Neuronal stem cell (in vitro differentiated cells): Measurements from ENCODE around the gene PSTPIP1.

Source experiments
- DNase-seq: peaks from one replicate; pipeline ENCODE4 v3.0.0-alpha.2; 2013; ENCODE audit warnings: low spot score
- H2AFZ ChIP-seq: one replicate; pipeline ENCODE4 v1.6.1; 2013; ENCODE audit warnings: mild to moderate bottlenecking, low read length, inconsistent platforms
- H2AK5ac ChIP-seq: 2 replicates; pipeline ENCODE4 v1.6.1; 2013; ENCODE audit warnings: low read depth, mild to moderate bottlenecking, inconsistent platforms, low read length, moderate library complexity, mixed read lengths
- H2BK120ac ChIP-seq: 2 replicates; pipeline ENCODE4 v1.6.1; 2013; ENCODE audit warnings: low read depth, mild to moderate bottlenecking, inconsistent platforms, low read length, moderate library complexity, mixed read lengths
- H2BK12ac ChIP-seq: one replicate; pipeline ENCODE4 v1.6.1; 2013; ENCODE audit warnings: low read length, inconsistent platforms
- H2BK15ac ChIP-seq: 2 replicates; pipeline ENCODE4 v1.6.1; 2013; ENCODE audit warnings: mild to moderate bottlenecking, low read length, inconsistent platforms, mixed read lengths
- H2BK5ac ChIP-seq: one replicate; pipeline ENCODE4 v1.6.1; 2013; ENCODE audit warnings: inconsistent platforms, mild to moderate bottlenecking, low read length, moderate library complexity
- H3K14ac ChIP-seq: one replicate; pipeline ENCODE4 v1.6.1; 2013; ENCODE audit warnings: low read length, inconsistent platforms
- H3K18ac ChIP-seq: 2 replicates; pipeline ENCODE4 v1.6.1; 2013; ENCODE audit warnings: low read length, inconsistent platforms
- H3K23ac ChIP-seq: 2 replicates; pipeline ENCODE4 v1.6.1; 2013; ENCODE audit warnings: low read depth, mild to moderate bottlenecking, mixed read lengths, low read length, inconsistent platforms; ENCODE audit not compliant: poor library complexity
- H3K27ac ChIP-seq: replicated peaks from 3 replicates; pipeline ENCODE4 v1.5.1; 2013; ENCODE audit warnings: low read length, inconsistent platforms
- H3K27me3 ChIP-seq, 3 experiments: 2 replicates each; pipeline ENCODE4 v1.6.1; 2013; ENCODE audit warnings: low read length in 3 of 3, mild to moderate bottlenecking in 2 of 3, inconsistent platforms in 1 of 3, low read depth in 1 of 3, mixed read lengths in 1 of 3, moderate library complexity in 1 of 3; ENCODE audit not compliant: control insufficient read depth in 3 of 3, insufficient read depth in 3 of 3
- H3K36me3 ChIP-seq, 2 donors: replicated peaks in 1 of 2; 2 replicates each; pipeline ENCODE4 v1.6.1; 2013; ENCODE audit warnings: low read length in 2 of 2; ENCODE audit not compliant: control insufficient read depth in 2 of 2, insufficient read depth in 2 of 2
- H3K4ac ChIP-seq: 2 replicates; pipeline ENCODE4 v1.6.1; 2013; ENCODE audit warnings: inconsistent platforms, mild to moderate bottlenecking, low read length, moderate library complexity
- H3K4me1 ChIP-seq, 2 donors: 1 replicate in 1 of 2; 2 replicates in 1 of 2; pipeline ENCODE4 v1.6.1; 2013; ENCODE audit warnings: low read length in 2 of 2, low read depth in 1 of 2; ENCODE audit not compliant: control insufficient read depth in 2 of 2, insufficient read depth in 1 of 2
- H3K4me2 ChIP-seq: one replicate; pipeline ENCODE4 v1.6.1; 2013; ENCODE audit warnings: mild to moderate bottlenecking, low read length, inconsistent platforms; ENCODE audit not compliant: insufficient read depth, poor library complexity, severe bottlenecking
- H3K4me3 ChIP-seq, 2 donors: 2 replicates each; pipeline ENCODE4 v1.5.1; 2013; ENCODE audit warnings: low read length in 2 of 2, mild to moderate bottlenecking in 2 of 2, inconsistent platforms in 1 of 2, moderate library complexity in 1 of 2
- H3K79me1 ChIP-seq: one replicate; pipeline ENCODE4 v1.6.1; 2013; ENCODE audit warnings: low read depth, mild to moderate bottlenecking, inconsistent platforms, low read length, moderate library complexity
- H3K9ac ChIP-seq: one replicate; pipeline ENCODE4 v1.6.1; 2013; ENCODE audit warnings: mild to moderate bottlenecking, low read depth, low read length, inconsistent platforms; ENCODE audit not compliant: poor library complexity
- H3K9me3 ChIP-seq, 2 donors: replicated peaks in 1 of 2; 2 replicates each; pipeline versions ENCODE3 to v1.6.1; 2013; ENCODE audit warnings: low read length in 2 of 2, mild to moderate bottlenecking in 2 of 2, inconsistent platforms in 1 of 2, low read depth in 1 of 2, mixed read lengths in 1 of 2, moderate library complexity in 1 of 2; ENCODE audit not compliant: control insufficient read depth in 2 of 2, insufficient read depth in 1 of 2
- H4K8ac ChIP-seq: one replicate; pipeline ENCODE4 v1.6.1; 2013; ENCODE audit warnings: low read depth, mild to moderate bottlenecking, inconsistent platforms, low read length, moderate library complexity
- H4K91ac ChIP-seq: one replicate; pipeline ENCODE4 v1.6.1; 2013; ENCODE audit warnings: low read length, low read depth, mild to moderate bottlenecking, inconsistent platforms; ENCODE audit not compliant: poor library complexity
- WGBS, 2 donors: extraction: QIAGEN DNeasy Blood & Tissue Kit; methylation state at CpG; one replicate each; pipeline ENCODE4 v1.1.7; 2013; ENCODE audit warnings: missing lambda C conversion rate in 2 of 2, mixed read lengths in 1 of 2; ENCODE audit not compliant: insufficient read length in 2 of 2, insufficient replicate concordance in 1 of 2; ENCODE audit errors: extremely low coverage in 2 of 2; 5-methylcytosine and 5-hydroxymethylcytosine counted together

Gene PSTPIP1

DNA sequence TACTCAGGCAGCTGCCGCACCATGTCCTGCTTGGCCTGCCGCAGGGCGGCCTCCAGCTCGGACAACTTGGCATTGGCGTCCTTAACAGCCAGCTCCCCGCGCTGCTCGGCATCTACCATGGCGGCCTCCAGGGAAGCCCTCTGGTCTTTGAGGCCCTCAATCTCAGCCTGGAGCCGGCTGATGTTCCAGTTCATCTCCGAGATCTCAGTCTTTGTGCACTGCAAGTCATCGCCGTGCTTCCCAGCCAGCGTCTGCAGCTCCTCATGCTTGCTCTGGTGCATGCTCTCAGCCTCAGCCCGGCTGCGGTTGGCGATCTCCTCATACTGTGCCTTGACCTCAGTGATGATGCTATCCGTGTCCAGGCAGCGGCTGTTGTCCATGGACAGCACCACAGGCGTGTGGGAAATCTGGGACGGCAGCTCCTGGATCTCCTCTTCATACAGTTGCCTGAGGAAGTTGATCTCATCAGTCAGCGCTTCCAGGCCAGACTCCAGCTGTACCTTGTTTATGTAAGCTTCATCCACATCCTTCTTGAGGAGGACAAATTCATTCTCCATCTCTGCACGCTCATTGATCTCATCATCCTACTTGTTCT, 15.5 kb upstream of the PSTPIP1 start:
- H2AK5ac ChIP-seq, result peak overlapping the region; percentile 60
- H3K4me2 ChIP-seq, result no peak overlapping the region
- no peak overlapping the region for H3K27ac ChIP-seq
- H2BK120ac ChIP-seq, result no peak overlapping the region
- H3K27me3 ChIP-seq, result peaks cover 0 to 14% (median 0%) of the 10 kb centered on the region in 3 experiments
- peaks cover 0 to 5% of the 10 kb centered on the region in 2 donors for H3K9me3 ChIP-seq
- peak overlapping the region; percentile 24 for H3K18ac ChIP-seq
- no peaks in the 10 kb centered on the region for H3K79me1 ChIP-seq
- H3K4ac ChIP-seq, result no peak overlapping the region
- peak overlapping the region; percentile 17 for H2AFZ ChIP-seq
- H4K8ac ChIP-seq, result no peak overlapping the region
- no peak overlapping the region for H2BK12ac ChIP-seq
- H3K23ac ChIP-seq, result no peak overlapping the region
- peaks cover 0 to 10% of the 10 kb centered on the region in 2 donors for H3K4me1 ChIP-seq
- WGBS, 2 donors, result no CpG with 5 or more reads among the region's 23 CpGs
- H3K36me3 ChIP-seq, result no peaks in the 10 kb centered on the region
- no peak overlapping the region for H3K4me3 ChIP-seq
- no peak for DNase-seq
- H2BK15ac ChIP-seq, result no peak overlapping the region
- H4K91ac ChIP-seq, result no peak overlapping the region
- H2BK5ac ChIP-seq, result no peak overlapping the region
- H3K14ac ChIP-seq, result no peak overlapping the region
- no peak overlapping the region for H3K9ac ChIP-seq

GRCh38 chr15:76979996-76980520, 14.9 kb upstream of the PSTPIP1 start:
- no CpG with 5 or more reads among the region's 7 CpGs for WGBS, 2 donors
- peak overlapping the region; percentile 59 for H2AK5ac ChIP-seq
- peak overlapping the region; percentile 24 for H3K18ac ChIP-seq
- H4K8ac ChIP-seq, result no peak overlapping the region
- no peak overlapping the region for H4K91ac ChIP-seq
- peaks cover 0 to 14% (median 0%) of the 10 kb centered on the region in 3 experiments for H3K27me3 ChIP-seq
- peaks cover 0 to 10% of the 10 kb centered on the region in 2 donors for H3K4me1 ChIP-seq
- H3K79me1 ChIP-seq, result no peaks in the 10 kb centered on the region
- H3K4me2 ChIP-seq, result no peak overlapping the region
- H3K27ac ChIP-seq, result no peak overlapping the region
- H3K4ac ChIP-seq, result no peak overlapping the region
- no peak overlapping the region for H3K14ac ChIP-seq
- no peak overlapping the region for H2BK120ac ChIP-seq
- H2BK15ac ChIP-seq, result no peak overlapping the region
- no peak overlapping the region for H2AFZ ChIP-seq
- no peaks in the 10 kb centered on the region for H3K36me3 ChIP-seq
- H3K9me3 ChIP-seq, result peaks cover 0 to 5% of the 10 kb centered on the region in 2 donors
- no peak overlapping the region for H3K4me3 ChIP-seq
- no peak for DNase-seq
- H3K9ac ChIP-seq, result peak overlapping the region; percentile 54
- H3K23ac ChIP-seq, result no peak overlapping the region
- no peak overlapping the region for H2BK12ac ChIP-seq
- H2BK5ac ChIP-seq, result no peak overlapping the region

DNA sequence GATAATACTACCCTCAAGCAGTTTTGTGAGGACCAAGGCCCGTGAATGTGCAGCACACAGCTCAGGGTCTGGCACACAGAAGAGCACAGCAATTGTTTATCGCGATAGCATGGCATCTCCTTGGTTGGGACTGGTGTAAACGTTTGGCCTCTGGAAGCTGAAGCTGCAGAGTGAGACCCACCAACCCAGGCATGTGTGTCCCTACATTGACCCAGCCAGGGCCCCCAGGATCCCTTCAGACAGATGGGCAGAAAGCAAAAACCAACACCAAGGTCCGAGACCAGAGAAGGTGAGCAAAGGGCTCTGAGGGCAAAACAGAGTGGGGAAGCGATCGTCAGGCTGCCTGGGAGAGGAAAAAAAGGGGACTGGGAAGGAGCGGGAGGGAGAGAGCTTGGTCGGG, 12.6 kb upstream of the PSTPIP1 start:
- Histone ChIP-seq H3K36me3 (no peaks in the 10 kb centered on the region), H3K27ac (no peak overlapping the region), H3K27me3 (peaks cover 0 to 9% (median 0%) of the 10 kb centered on the region in 3 experiments), H3K9ac (no peak overlapping the region), H3K4me2 (no peak overlapping the region), H3K18ac (peak overlapping the region; percentile 44), H2BK5ac (no peak overlapping the region), H2BK15ac (peak overlapping the region; percentile 63), H2BK120ac (no peak overlapping the region), H2AK5ac (peak overlapping the region; percentile 50), H4K8ac (no peak overlapping the region), H2BK12ac (no peak overlapping the region), H3K23ac (peak overlapping the region; percentile 40), H2AFZ (peak overlapping the region; percentile 11), H3K9me3 (peaks cover 0 to 5% of the 10 kb centered on the region in 2 donors), H3K4me1 (peaks cover 0 to 10% of the 10 kb centered on the region in 2 donors), H4K91ac (no peak overlapping the region), H3K4ac (no peak overlapping the region), H3K14ac (peak overlapping the region; percentile 64), H3K79me1 (no peaks in the 10 kb centered on the region), H3K4me3 (no peak overlapping the region)
- no CpG with 5 or more reads among the region's 9 CpGs for WGBS, 2 donors
- DNase-seq, result no peak

- Histone ChIP-seq H3K36me3 (no peaks in the 10 kb centered on the region), H3K4me2 (no peak overlapping the region), H3K79me1 (no peaks in the 10 kb centered on the region), H2BK5ac (no peak overlapping the region), H2BK15ac (peak overlapping the region; percentile 63), H3K27me3 (peaks cover 0 to 11% (median 0%) of the 10 kb centered on the region in 3 experiments), H3K9me3 (peaks cover 0 to 5% of the 10 kb centered on the region in 2 donors), H3K23ac (peak overlapping the region; percentile 40), H2BK120ac (no peak overlapping the region), H3K9ac (no peak overlapping the region), H3K4me3 (no peak overlapping the region), H3K18ac (peak overlapping the region; percentile 44), H3K4ac (no peak overlapping the region), H4K8ac (no peak overlapping the region), H2BK12ac (no peak overlapping the region), H2AFZ (peak overlapping the region; percentile 11), H3K14ac (no peak overlapping the region), H3K4me1 (peaks cover 0 to 10% of the 10 kb centered on the region in 2 donors), H3K27ac (no peak overlapping the region), H2AK5ac (no peak overlapping the region), H4K91ac (no peak overlapping the region)
- WGBS, 2 donors, result no CpG with 5 or more reads among the region's 6 CpGs
- no peak for DNase-seq
These were observed 12.2 kb upstream of the PSTPIP1 start for GRCh38 chr15:76982756-76983155.
